GM18951 (cell line): ENCODE results near the gene IPMK.
"Not testable (repeated sequence)": the region's sequence is repeated elsewhere in the genome, so short reads cannot be mapped to it uniquely, and the experiment has no call there.

ENCODE experiments used
- POLR2A ChIP-seq: IDR thresholded peaks from 4 replicates; pipeline ENCODE4 v1.6.1; 2011; ENCODE audit warnings: mild to moderate bottlenecking; ENCODE audit not compliant: insufficient read length, insufficient read depth; ENCODE audit errors: extremely low read depth
- in situ Hi-C: fragments of 300-500 bp; cut with MboI; formaldehyde crosslinking; loops from one replicate; pipeline ENCODE4 v1.12.0; 2022; ENCODE audit warnings: low sequenced_read_pairs, mixed read lengths, inconsistent platforms; ENCODE audit not compliant: unreplicated experiment

IPMK gene

GRCh38 chr10:58177362-58177947 lies 90.2 kb downstream of the IPMK start:
- no peak for TF ChIP-seq POLR2A
- in situ Hi-C loops = no loop called here

- in situ Hi-C loops = no loop called here
- TF ChIP-seq POLR2A = no peak
These were observed 91.4 kb downstream of the IPMK start for GRCh38 chr10:58175990-58176900.

GRCh38 chr10:58174831-58175230 lies 92.9 kb downstream of the IPMK start:
- no peak for TF ChIP-seq POLR2A
- in situ Hi-C loops = loop anchor here (5.0 kb wide), 1 partner anchor 112 kb away; no protein-coding TSS in a partner anchor

GRCh38 chr10:58173391-58173790 lies 94.3 kb downstream of the IPMK start:
- in situ Hi-C loops = loop anchor here (5.0 kb wide), 1 partner anchor 114 kb away; no protein-coding TSS in a partner anchor
- TF ChIP-seq POLR2A = no peak

GRCh38 chr10:58171146-58171545 lies 96.5 kb downstream of the IPMK start:
- in situ Hi-C loops = loop anchor here (5.0 kb wide), 1 partner anchor 116 kb away; no protein-coding TSS in a partner anchor
- TF ChIP-seq POLR2A = no peak

GRCh38 chr10:58164517-58164916 lies 103.2 kb downstream of the IPMK start:
- no peak for TF ChIP-seq POLR2A
- in situ Hi-C loops = no loop called here

- in situ Hi-C loops = no loop called here
These were observed 108.9 kb downstream of the IPMK start for GRCh38 chr10:58158806-58159205.

GRCh38 chr10:58157076-58157766 lies 110.5 kb downstream of the IPMK start:
- in situ Hi-C loops = no loop called here
- no peak for TF ChIP-seq POLR2A

More at GRCh38 chr10:58158806-58159205, 108.9 kb downstream of the IPMK start:
- TF ChIP-seq POLR2A = no peak

- in situ Hi-C loops = not testable (repeated sequence)
These were observed 111.8 kb downstream of the IPMK start for GRCh38 chr10:58155941-58156340.

- TF ChIP-seq POLR2A = no peak
- in situ Hi-C loops = no loop called here
These were observed 113.9 kb downstream of the IPMK start for GRCh38 chr10:58153751-58154150.

GRCh38 chr10:58152673-58153263 lies 114.9 kb downstream of the IPMK start:
- in situ Hi-C loops = no loop called here
- no peak for TF ChIP-seq POLR2A

- no peak for TF ChIP-seq POLR2A
- in situ Hi-C loops = no loop called here
These were observed 117.4 kb downstream of the IPMK start for GRCh38 chr10:58150290-58150689.

- TF ChIP-seq POLR2A = no peak
- in situ Hi-C loops = no loop called here
These were observed 123.8 kb downstream of the IPMK start for GRCh38 chr10:58143944-58144343.
